Retina (tissue), 1 donor: Measurements from ENCODE around the gene PTGDR.

ENCODE experiments used
- DNase-seq: peaks from one replicate; pipeline ENCODE4 v3.0.0-alpha.2; 2016

PTGDR gene

GRCh38 chr14:52313903-52314594 lies 46.6 kb downstream of the PTGDR start, which contains the start of gene PTGER2:
TSS of gene PTGER2 (plus strand) at chr14:52314312. CDS start at chr14:52314549, 237 bp downstream.
- DNase-seq = peak; percentile 85

GRCh38 chr14:52314595-52315354 lies 47.3 kb downstream of the PTGDR start:
- peak; percentile 79 for DNase-seq

DNA sequence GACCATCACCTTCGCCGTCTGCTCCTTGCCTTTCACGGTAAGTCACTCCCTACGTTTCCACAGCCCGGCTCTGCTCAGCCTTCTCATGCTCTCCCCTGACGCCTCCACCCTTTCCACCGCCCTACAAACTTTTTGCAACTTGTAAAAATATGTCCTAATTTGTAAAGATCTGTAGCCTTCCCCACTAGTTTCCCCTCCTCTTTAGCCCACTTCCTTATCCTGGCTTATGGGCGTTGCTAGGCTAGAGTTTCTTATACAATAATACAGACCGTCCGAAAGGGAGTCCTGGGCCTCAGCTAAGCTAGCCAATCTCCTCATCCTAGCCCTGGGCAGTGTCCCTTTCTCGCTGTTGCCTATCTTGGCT lies 47.8 kb downstream of the PTGDR start:
- no peak for DNase-seq

DNA sequence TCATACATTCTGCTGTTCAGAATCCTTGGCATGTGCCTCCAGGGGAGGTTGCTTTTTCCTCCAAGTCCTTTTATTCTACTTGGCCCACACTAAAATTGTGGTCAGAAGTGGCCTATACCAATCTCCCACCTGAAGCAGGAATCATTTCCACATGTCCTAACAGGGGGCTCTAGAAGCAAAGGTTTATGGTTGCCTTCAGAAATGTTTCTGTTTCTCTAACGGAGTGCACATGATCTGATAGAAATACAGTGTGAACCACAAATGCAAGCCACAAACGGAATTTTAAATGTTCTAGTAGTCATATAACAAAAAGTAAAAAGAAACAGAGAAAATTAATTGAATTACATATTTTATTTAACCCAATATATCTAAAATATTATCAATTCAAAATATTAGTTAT lies 50.6 kb downstream of the PTGDR start:
- no peak for DNase-seq

DNA sequence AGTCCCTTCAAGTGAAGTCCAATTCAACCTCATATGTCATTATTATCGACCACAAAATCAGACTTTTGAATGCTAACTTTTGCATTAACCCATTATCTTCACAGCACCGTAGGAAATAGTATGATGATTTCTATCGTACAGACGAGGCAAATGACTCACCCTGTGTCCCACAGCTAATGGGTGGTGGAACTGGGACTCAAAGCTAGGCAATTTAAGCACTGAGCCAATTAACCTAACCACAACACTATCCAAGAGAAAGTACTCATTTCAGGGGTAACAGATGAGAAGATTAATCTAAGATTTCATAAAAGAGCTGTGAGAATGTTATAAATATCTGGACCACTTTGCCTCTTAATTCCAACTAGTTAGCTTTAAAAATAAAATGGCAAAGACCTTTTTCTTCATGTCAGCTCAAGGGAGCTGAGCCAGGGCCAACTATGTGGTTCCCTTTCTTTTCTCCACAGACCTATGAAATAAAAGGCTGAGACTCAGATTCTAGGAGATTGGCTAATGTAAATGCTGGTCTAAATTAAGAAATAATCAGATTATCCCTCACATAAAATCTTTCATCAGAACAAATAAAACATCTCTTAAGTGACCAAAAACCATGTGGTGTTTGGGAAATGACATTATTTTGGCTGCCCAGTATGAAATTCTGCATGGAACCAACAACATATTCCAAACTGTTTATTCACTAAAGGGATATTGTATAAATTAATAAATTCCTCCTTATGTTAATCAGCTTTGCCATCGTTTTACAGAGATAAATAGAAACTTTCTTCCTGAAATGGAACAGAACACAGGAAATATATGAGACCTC lies 51.5 kb downstream of the PTGDR start:
- no peak for DNase-seq

GRCh38 chr14:52319919-52320318 lies 52.4 kb downstream of the PTGDR start:
- DNase-seq = no peak

DNA sequence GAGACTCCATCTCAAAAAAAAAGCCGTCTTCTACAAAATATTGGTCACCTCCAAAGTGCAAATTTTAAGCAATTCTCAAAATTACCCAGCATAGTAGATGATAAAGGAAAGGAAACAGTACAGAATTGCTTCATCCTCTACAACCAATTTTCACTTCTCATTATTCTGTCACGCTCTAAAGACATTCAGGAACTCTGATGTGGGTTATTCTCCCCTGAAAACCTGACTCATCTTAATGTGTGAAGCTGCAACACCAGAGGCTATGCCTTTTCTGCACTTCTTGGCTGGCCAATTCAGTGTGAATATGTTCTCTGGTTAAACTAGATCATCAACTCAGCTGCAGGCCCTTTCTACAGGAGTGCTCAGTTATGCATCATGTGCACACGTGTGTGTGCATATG lies 57.6 kb downstream of the PTGDR start:
- no peak for DNase-seq

DNA sequence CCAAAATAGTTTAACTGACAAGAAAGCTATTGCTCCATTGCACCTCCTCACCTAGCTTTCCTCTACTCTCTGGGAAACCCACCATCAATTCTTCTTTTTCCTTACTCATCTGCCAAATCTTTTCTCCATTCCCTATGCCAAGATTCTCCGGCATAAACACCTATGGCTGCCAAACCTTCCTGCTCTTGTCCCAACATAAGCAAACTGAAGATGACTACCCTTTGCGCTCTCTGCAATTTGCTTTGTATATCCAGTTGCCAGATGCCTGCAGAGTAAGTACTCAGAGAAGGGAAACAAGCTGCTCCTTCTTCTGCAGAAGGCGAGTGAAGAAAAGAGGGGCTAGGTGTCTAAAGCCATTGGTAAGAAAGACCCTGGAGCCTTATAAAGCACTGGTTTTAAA lies 58.1 kb downstream of the PTGDR start:
- no peak for DNase-seq
